ENCODE data around the gene REXO1. TPM values are rescaled to one million over a fixed set of nuclear protein-coding genes. Genes with fewer than 3 reads are reported as not detected.

Gene REXO1
- total and polyA plus RNA-seq, 9 of the 15 experiments (the other 6 are each of a cell fraction or from before 2014, with no cell fraction given) = 0.04 to 63.3 (median 15.8) TPM

DNA sequence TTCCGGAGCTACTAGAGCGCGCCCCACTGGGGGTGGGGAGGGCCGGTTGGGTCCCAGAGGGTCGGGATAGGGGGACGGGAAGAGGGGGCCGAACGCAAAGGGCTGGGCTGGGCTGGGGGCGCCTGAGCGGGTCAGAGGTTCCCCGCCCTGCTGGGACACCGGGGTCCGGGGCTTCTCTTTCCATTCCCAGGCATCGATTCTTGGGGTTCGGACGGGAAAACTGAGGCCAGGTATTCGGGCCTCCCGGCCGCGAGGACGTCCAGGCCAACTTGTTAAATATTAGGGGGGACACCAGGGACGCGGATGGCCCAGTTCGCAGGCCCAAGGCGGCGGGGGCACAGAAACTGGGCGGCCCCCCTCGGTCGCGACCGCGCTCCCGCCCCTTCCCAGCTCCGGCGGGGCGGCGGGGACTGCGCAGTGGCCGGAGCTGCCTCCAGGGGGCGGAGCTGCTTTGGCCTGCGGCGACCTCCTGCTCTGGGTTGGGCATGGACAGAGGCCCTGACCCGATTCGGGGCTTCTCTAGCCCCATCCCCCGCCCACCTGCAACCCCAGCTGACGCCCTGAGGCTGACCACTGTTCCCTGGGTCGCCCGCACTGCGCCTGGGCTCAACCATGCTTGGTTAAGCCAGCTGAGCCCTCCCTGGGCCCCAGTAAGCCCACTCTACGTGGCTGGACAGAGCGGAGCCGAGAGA lies 16.3 kb upstream of the REXO1 start (continued):
- TF ChIP-seq MECOM (CRISPR knock-in tag; IDR thresholded peaks at IDR 0.05) (no peak), ZNF3 (CRISPR knock-in tag; IDR thresholded peaks at IDR 0.05) (no peak), CTBP1 (IDR thresholded peaks at IDR 0.05; ENCODE audit: borderline replicate concordance) (peak; percentile 18), HDGF (IDR thresholded peaks at IDR 0.05) (peak; percentile 85; the same call in 1 of the 2 replicates), SRF (CRISPR knock-in tag; IDR thresholded peaks at IDR 0.05) (peak in 1 of 2 experiments; percentile 13; a peak in 1 of 4 replicates), NELFE (IDR thresholded peaks at IDR 0.05; ENCODE audit: insufficient read depth, insufficient read length) (no peak), POLR2G (IDR thresholded peaks at IDR 0.05; ENCODE audit: low read depth, low read length) (peak; percentile 82), NFE2 (IDR thresholded peaks at IDR 0.05; ENCODE audit: low read depth) (no peak), ZNF133 (CRISPR knock-in tag; IDR thresholded peaks at IDR 0.05) (no peak), CBFA2T3 (IDR thresholded peaks at IDR 0.05) (peak; percentile 29), NFIC (IDR thresholded peaks at IDR 0.05) (no peak), SOX6 (IDR thresholded peaks at IDR 0.05) (no peak), TBP (optimal IDR thresholded peaks at IDR 0.05; ENCODE audit: low read depth, low read length) (peak; percentile 28), GTF2A2 (tag; IDR thresholded peaks at IDR 0.05) (no peak)
- TF ChIP-seq, protein P1, sequence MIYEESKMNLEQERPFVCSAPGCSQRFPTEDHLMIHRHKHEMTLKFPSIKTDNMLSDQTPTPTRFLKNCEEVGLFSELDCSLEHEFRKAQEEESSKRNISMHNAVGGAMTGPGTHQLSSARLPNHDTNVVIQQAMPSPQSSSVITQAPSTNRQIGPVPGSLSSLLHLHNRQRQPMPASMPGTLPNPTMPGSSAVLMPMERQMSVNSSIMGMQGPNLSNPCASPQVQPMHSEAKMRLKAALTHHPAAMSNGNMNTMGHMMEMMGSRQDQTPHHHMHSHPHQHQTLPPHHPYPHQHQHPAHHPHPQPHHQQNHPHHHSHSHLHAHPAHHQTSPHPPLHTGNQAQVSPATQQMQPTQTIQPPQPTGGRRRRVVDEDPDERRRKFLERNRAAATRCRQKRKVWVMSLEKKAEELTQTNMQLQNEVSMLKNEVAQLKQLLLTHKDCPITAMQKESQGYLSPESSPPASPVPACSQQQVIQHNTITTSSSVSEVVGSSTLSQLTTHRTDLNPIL (CRISPR knock-in tag; IDR thresholded peaks at IDR 0.05) = no peak
- TF ChIP-seq, protein P2, sequence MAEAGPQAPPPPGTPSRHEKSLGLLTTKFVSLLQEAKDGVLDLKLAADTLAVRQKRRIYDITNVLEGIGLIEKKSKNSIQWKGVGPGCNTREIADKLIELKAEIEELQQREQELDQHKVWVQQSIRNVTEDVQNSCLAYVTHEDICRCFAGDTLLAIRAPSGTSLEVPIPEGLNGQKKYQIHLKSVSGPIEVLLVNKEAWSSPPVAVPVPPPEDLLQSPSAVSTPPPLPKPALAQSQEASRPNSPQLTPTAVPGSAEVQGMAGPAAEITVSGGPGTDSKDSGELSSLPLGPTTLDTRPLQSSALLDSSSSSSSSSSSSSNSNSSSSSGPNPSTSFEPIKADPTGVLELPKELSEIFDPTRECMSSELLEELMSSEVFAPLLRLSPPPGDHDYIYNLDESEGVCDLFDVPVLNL (CRISPR knock-in tag; IDR thresholded peaks at IDR 0.05; ENCODE audit: low read depth) = 0 out of 2 replicates have a peak, but pooled peaks have one; percentile 68
- TF ChIP-seq, protein P3, sequence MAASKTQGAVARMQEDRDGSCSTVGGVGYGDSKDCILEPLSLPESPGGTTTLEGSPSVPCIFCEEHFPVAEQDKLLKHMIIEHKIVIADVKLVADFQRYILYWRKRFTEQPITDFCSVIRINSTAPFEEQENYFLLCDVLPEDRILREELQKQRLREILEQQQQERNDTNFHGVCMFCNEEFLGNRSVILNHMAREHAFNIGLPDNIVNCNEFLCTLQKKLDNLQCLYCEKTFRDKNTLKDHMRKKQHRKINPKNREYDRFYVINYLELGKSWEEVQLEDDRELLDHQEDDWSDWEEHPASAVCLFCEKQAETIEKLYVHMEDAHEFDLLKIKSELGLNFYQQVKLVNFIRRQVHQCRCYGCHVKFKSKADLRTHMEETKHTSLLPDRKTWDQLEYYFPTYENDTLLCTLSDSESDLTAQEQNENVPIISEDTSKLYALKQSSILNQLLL (CRISPR knock-in tag; IDR thresholded peaks at IDR 0.05; ENCODE audit: borderline replicate concordance) = no peak

All from K562 (cell line).